AG04450 (cell line): Measurements from ENCODE around the gene SLC23A2. TPM values are rescaled to one million over a fixed set of nuclear protein-coding genes. Genes with fewer than 3 reads are reported as not detected.

Experiments
- CTCF ChIA-PET: fragments of 300-600, 350-600 bp; formaldehyde crosslinking; extraction: SDS; loops from one replicate; lab custom pipeline; 2022; ENCODE audit warnings: antibody characterized with exemption, inconsistent platforms; lab: Charles Lee
- POLR2A ChIA-PET: fragments of 350-600 bp; formaldehyde crosslinking; extraction: SDS; loops from one replicate; lab custom pipeline; 2021; ENCODE audit warnings: antibody characterized with exemption, inconsistent platforms; lab: Yijun Ruan, JAX
- DNase-seq: peaks from one replicate; pipeline ENCODE4 v3.0.0-alpha.2; 2011; ENCODE audit warnings: low read depth, low spot score
- H3K27ac ChIP-seq: one replicate; pipeline ENCODE4 v1.5.1; 2012; ENCODE audit warnings: low read depth, low read length, control low read depth
- H3K27me3 ChIP-seq: one replicate; pipeline ENCODE4 v1.6.0; 2012; ENCODE audit warnings: low read length; ENCODE audit not compliant: control insufficient read depth, insufficient read depth
- H3K4me3 ChIP-seq: 2 replicates; pipeline ENCODE4 v1.5.1; 2011; ENCODE audit warnings: mild to moderate bottlenecking, low read depth, low read length, control low read depth
- H3K9me3 ChIP-seq: 2 replicates; pipeline ENCODE4 v1.5.1; 2012; ENCODE audit warnings: low read length; ENCODE audit not compliant: control insufficient read depth, insufficient read depth
- CTCF ChIP-seq: IDR thresholded peaks from 2 replicates; pipeline ENCODE4 v1.5.1; 2011; ENCODE audit warnings: low read depth, low read length, control low read depth, inconsistent platforms
- polyA plus RNA-seq: library from polyadenylated mRNA; depleted of rRNA; stranded (reverse); fragments of >200 nt; gene quantifications from 2 replicates; pipeline ENCODE4 v1.2.3, GENCODE V29; 2011

SLC23A2 gene
- polyA plus RNA-seq, 1 experiment = 17.9 TPM

- no peak overlapping the region for H3K4me3 ChIP-seq
- no peak overlapping the region for H3K27ac ChIP-seq
- POLR2A ChIA-PET = no interaction called here
- no peak for TF ChIP-seq CTCF
- no peaks in the 10 kb centered on the region for H3K27me3 ChIP-seq
- CTCF ChIA-PET = interaction anchor here (1.3 to 1.7 kb wide), 2 partner anchors 18 to 189 kb away, joined by 4 to 5 read pairs; no protein-coding TSS in a partner anchor
- H3K9me3 ChIP-seq = no peaks in the 10 kb centered on the region
- DNase-seq = no peak
Measured at GRCh38 chr20:4929686-4930397, 71.5 kb downstream of the SLC23A2 start.

- Histone ChIP-seq H3K4me3 (no peak overlapping the region), H3K27ac (no peak overlapping the region), H3K9me3 (no peaks in the 10 kb centered on the region), H3K27me3 (no peaks in the 10 kb centered on the region)
- no peak for TF ChIP-seq CTCF
- ChIA-PET CTCF (no interaction called here), POLR2A (no interaction called here)
- no peak for DNase-seq
Measured at GRCh38 chr20:4926531-4927156, 74.7 kb downstream of the SLC23A2 start.

GRCh38 chr20:4925842-4926530 lies 75.3 kb downstream of the SLC23A2 start:
- DNase-seq = no peak
- Histone ChIP-seq H3K4me3 (no peak overlapping the region), H3K27ac (no peak overlapping the region), H3K27me3 (no peaks in the 10 kb centered on the region), H3K9me3 (no peaks in the 10 kb centered on the region)
- ChIA-PET CTCF (no interaction called here), POLR2A (no interaction called here)
- TF ChIP-seq CTCF = no peak

GRCh38 chr20:4924446-4924845 lies 76.9 kb downstream of the SLC23A2 start:
- Histone ChIP-seq H3K9me3 (no peaks in the 10 kb centered on the region), H3K27ac (no peak overlapping the region), H3K4me3 (no peak overlapping the region), H3K27me3 (no peaks in the 10 kb centered on the region)
- no peak for DNase-seq
- no peak for TF ChIP-seq CTCF
- CTCF ChIA-PET = no interaction called here
- POLR2A ChIA-PET = no interaction called here

GRCh38 chr20:4924032-4924431 lies 77.3 kb downstream of the SLC23A2 start:
- no peak for TF ChIP-seq CTCF
- H3K4me3 ChIP-seq = no peak overlapping the region
- peak overlapping the region; percentile 31 for H3K27ac ChIP-seq
- no peaks in the 10 kb centered on the region for H3K27me3 ChIP-seq
- DNase-seq = no peak
- no peaks in the 10 kb centered on the region for H3K9me3 ChIP-seq
- ChIA-PET POLR2A (no interaction called here), CTCF (no interaction called here)
